GM19193 (cell line): ENCODE measurements around the gene FRAT2.

Experiments used
- POLR2A ChIP-seq: IDR thresholded peaks from 4 replicates; pipeline ENCODE4 v1.6.1; 2011; ENCODE audit not compliant: insufficient read depth, insufficient read length; ENCODE audit errors: extremely low read depth

FRAT2 gene

GRCh38 chr10:97291357-97292096 is 43.0 kb downstream of the FRAT2 start:
- TF ChIP-seq POLR2A, result no peak
